GM19238 (cell line): Measurements from ENCODE around the gene TRIM44.

Source experiments
- DNase-seq: peaks from one replicate; pipeline ENCODE4 v3.0.0; 2011; ENCODE audit warnings: low spot score; ENCODE audit not compliant: insufficient read length

TRIM44 gene

GRCh38 chr11:35662649-35663407, at the start of gene TRIM44:
TRIM44 (plus strand) TSS chr11:35662775; CDS start chr11:35663112, 337 bp downstream.
- DNase-seq, result peak; percentile 80

GRCh38 chr11:35614939-35615569, 47.5 kb upstream of the TRIM44 start:
- no peak for DNase-seq

GRCh38 chr11:35615921-35616900, 46.4 kb upstream of the TRIM44 start:
- no peak for DNase-seq

GRCh38 chr11:35617316-35617686, 45.3 kb upstream of the TRIM44 start:
- no peak for DNase-seq

DNA sequence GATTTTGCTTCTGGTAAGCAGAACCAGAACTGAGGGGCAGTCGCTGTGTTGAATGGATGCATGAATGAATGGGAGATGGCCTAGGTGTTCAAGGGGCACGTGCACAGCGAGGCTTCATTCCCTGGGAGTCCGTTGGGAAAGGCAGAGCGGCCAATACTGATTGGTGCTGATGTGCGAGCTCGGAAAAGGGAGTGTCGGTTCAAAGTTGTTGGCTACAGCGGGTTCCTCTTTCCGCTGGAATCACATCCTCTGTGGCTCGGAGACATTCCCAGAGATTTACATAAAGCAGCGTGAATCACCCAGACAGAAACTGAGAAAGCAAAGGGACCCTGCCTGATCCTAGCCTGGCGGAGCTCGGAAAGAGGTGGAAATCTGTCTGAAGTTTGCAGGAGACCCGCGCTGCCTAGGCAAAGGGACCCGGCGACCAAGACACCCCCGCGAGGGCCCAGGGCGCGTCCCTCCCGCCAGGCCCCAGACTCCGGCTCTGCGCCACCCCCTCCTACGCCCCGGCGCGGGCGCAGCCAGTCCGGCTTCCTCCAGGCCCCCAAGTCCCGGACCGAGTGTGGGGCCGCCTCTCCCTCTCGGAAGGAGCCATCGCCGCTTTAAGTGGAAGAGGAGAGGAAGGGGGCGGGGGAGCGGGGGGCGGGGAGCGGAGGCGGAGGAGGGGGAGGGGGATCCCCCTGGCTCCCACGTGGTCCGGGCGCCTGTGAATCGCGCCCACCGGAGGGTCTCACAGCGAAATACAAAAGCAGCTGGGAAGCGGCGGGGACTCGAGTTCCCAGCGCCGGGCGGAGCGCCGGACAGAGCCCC, 44.7 kb upstream of the TRIM44 start, which contains the start of gene FJX1:
Gene FJX1, plus strand, starts transcription at position 774 of the 810 bp plus-strand sequence. CDS start 177 bp downstream, outside the sequence.
- DNase-seq, result peak; percentile 76

GRCh38 chr11:35618497-35619115, 44.0 kb upstream of the TRIM44 start:
- peak; percentile 59 for DNase-seq

DNA sequence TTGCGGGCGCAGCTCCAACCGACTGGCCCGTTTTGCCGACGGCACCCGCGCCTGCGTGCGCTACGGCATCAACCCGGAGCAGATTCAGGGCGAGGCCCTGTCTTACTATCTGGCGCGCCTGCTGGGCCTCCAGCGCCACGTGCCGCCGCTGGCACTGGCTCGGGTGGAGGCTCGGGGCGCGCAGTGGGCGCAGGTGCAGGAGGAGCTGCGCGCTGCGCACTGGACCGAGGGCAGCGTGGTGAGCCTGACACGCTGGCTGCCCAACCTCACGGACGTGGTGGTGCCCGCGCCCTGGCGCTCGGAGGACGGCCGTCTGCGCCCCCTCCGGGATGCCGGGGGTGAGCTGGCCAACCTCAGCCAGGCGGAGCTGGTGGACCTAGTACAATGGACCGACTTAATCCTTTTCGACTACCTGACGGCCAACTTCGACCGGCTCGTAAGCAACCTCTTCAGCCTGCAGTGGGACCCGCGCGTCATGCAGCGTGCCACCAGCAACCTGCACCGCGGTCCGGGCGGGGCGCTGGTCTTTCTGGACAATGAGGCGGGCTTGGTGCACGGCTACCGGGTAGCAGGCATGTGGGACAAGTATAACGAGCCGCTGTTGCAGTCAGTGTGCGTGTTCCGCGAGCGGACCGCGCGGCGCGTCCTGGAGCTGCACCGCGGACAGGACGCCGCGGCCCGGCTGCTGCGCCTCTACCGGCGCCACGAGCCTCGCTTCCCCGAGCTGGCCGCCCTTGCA, 43.3 kb upstream of the TRIM44 start:
- peak; percentile 35 for DNase-seq

GRCh38 chr11:35619855-35620640, 42.5 kb upstream of the TRIM44 start:
- no peak for DNase-seq

GRCh38 chr11:35620795-35621194, 41.8 kb upstream of the TRIM44 start:
- no peak for DNase-seq

DNA sequence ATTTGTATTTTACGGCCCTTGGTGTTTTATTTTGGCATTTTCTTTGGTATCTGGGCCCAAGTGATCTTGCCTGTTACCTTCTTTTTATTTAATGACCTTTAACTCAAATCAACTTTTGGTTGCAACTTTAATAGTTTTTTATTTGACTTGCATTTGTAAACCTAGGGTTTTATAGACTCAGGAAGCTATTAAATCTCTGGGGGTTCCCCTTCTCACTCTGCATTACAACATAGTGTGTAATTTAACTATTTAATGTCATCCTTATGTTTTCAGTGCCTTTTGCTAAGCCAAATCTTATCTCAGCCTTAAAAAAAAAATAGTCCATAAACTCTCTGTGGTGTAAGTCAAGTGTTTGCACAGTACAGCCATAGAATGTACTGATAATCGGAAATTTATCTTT, 41.0 kb upstream of the TRIM44 start:
- DNase-seq, result no peak

- no peak for DNase-seq
Measured at GRCh38 chr11:35622070-35622469, 40.5 kb upstream of the TRIM44 start.

DNA sequence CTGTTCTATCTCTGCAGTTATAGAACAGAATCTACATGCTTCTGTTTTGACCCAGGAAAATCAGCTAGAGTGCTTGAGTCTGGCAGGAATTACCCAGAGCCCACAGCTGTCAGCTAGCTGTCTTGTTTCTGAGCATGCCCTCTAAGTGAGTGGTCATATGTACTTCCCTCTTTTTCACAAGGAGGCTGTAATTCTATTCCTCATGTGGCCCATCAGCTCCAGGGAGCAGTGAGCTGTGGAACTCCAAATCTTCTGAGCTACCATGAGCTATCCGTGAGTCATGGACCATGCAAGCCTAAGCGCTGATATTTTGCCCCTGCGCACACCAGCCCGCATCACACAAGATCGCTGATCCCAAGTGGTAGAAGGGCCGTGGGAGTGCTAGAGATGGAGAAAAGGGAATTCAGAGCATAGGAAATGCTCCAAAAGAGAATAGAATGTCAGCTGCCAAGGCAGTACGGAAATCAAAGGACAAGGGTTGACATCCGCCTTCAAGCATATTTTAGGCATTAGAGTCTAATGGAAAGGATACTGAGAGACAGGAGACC, 38.9 kb upstream of the TRIM44 start:
- no peak for DNase-seq

- no peak for DNase-seq
Measured at GRCh38 chr11:35624316-35624715, 38.3 kb upstream of the TRIM44 start.

GRCh38 chr11:35624781-35625180, 37.8 kb upstream of the TRIM44 start:
- no peak for DNase-seq

- no peak for DNase-seq
Measured at GRCh38 chr11:35626501-35626900, 36.1 kb upstream of the TRIM44 start.

- no peak for DNase-seq
Measured at GRCh38 chr11:35629511-35629910, 33.1 kb upstream of the TRIM44 start.

GRCh38 chr11:35629914-35630313, 32.7 kb upstream of the TRIM44 start:
- no peak for DNase-seq

- DNase-seq, result no peak
Measured at GRCh38 chr11:35631891-35632290, 30.7 kb upstream of the TRIM44 start.

- DNase-seq, result no peak
Measured at GRCh38 chr11:35632301-35632700, 30.3 kb upstream of the TRIM44 start.
